CD4-positive, alpha-beta memory T cell (primary cell): Measurements from ENCODE around the gene TNIP2. TPM values are rescaled to one million over a fixed set of nuclear protein-coding genes. Genes with fewer than 3 reads are reported as not detected.
"Not testable (repeated sequence)": the region's sequence is repeated elsewhere in the genome, so short reads cannot be mapped to it uniquely, and the experiment has no call there.

Source experiments
- CTCF ChIA-PET: fragments of 350-600 bp; sonication (Branson Sonifier 250); formaldehyde crosslinking; loops from one replicate; lab custom pipeline; 2021; ENCODE audit warnings: inconsistent platforms; ENCODE audit not compliant: partially characterized antibody; lab: Charles Lee
- POLR2A ChIA-PET: fragments of 350-600 bp; sonication (Branson Sonifier 250); formaldehyde crosslinking; loops from one replicate; lab custom pipeline; 2021; ENCODE audit not compliant: partially characterized antibody; lab: Charles Lee
- DNase-seq, 5 donors: peaks; one replicate each; pipeline versions ENCODE4 v3.0.0 to v3.0.0-alpha.2; 2020 to 2022; ENCODE audit warnings: mixed read lengths in 1 of 5
- H3K27ac ChIP-seq: one replicate; pipeline ENCODE4 v1.7.0; 2013; ENCODE audit warnings: low read depth, low read length
- H3K27me3 ChIP-seq: 2 replicates; pipeline ENCODE4 v1.7.0; 2013; ENCODE audit warnings: mild to moderate bottlenecking, low read length, moderate library complexity; ENCODE audit not compliant: insufficient read depth
- H3K36me3 ChIP-seq: 2 replicates; pipeline ENCODE4 v1.7.0; 2013; ENCODE audit warnings: mild to moderate bottlenecking, low read length, moderate library complexity; ENCODE audit not compliant: insufficient read depth
- H3K4me1 ChIP-seq: 2 replicates; pipeline ENCODE4 v1.7.0; 2013; ENCODE audit warnings: mild to moderate bottlenecking, low read length, moderate library complexity; ENCODE audit not compliant: insufficient read depth
- H3K4me3 ChIP-seq, 2 donors: one replicate each; pipeline ENCODE4 v1.7.0; 2013; ENCODE audit warnings: low read length in 2 of 2, mild to moderate bottlenecking in 1 of 2
- H3K9me3 ChIP-seq, 2 donors: one replicate each; pipeline ENCODE4 v1.7.0; 2013; ENCODE audit warnings: low read length in 2 of 2, control low read depth in 1 of 2; ENCODE audit not compliant: control insufficient read depth in 1 of 2
- H3K27ac Mint-ChIP-seq, 7 donors: one replicate each; pipeline ENCODE4 v1.8.0; 2020 to 2021; ENCODE audit warnings: mixed read lengths in 7 of 7, mild to moderate bottlenecking in 6 of 7, inconsistent platforms in 3 of 7, moderate library complexity in 3 of 7
- H3K27me3 Mint-ChIP-seq, 2 donors: one replicate each; pipeline ENCODE4 v1.8.0; 2020 to 2021; ENCODE audit warnings: mixed read lengths in 2 of 2
- H3K36me3 Mint-ChIP-seq, 2 donors: one replicate each; pipeline ENCODE4 v1.8.0; 2020 to 2021; ENCODE audit warnings: mixed read lengths in 2 of 2, inconsistent platforms in 1 of 2, mild to moderate bottlenecking in 1 of 2
- H3K4me1 Mint-ChIP-seq, 4 donors: one replicate each; pipeline ENCODE4 v1.8.0; 2020 to 2021; ENCODE audit warnings: mixed read lengths in 4 of 4, mild to moderate bottlenecking in 1 of 4
- H3K4me3 Mint-ChIP-seq, 8 donors: one replicate each; pipeline ENCODE4 v1.8.0; 2020 to 2021; ENCODE audit warnings: mixed read lengths in 8 of 8, mild to moderate bottlenecking in 7 of 8, moderate library complexity in 6 of 8, inconsistent platforms in 3 of 8
- H3K9me3 Mint-ChIP-seq, 8 donors: one replicate each; pipeline ENCODE4 v1.8.0; 2020 to 2021; ENCODE audit warnings: mixed read lengths in 8 of 8, mild to moderate bottlenecking in 5 of 8, inconsistent platforms in 3 of 8, moderate library complexity in 1 of 8
- intact Hi-C: fragments of 100-400 bp; cut with micrococcal nuclease; formaldehyde crosslinking; loops from one replicate; pipeline ENCODE4 v1.15.1; 2023
- polyA plus RNA-seq, 2 donors: library from polyadenylated mRNA; unstranded; fragments of 300-500 nt; fragmentation: Illumina TruSeq; gene quantifications; one replicate each; pipeline ENCODE4 v1.2.3, GENCODE V29; 2021
- total RNA-seq, 2 experiments: library from RNA; stranded (reverse); gene quantifications; one replicate each; pipeline ENCODE4 v1.2.3, GENCODE V29; 2021

Gene TNIP2
- total and polyA plus RNA-seq, 4 experiments from 2014 or later: 45.8 to 50.5 (median 49.2) TPM

DNA sequence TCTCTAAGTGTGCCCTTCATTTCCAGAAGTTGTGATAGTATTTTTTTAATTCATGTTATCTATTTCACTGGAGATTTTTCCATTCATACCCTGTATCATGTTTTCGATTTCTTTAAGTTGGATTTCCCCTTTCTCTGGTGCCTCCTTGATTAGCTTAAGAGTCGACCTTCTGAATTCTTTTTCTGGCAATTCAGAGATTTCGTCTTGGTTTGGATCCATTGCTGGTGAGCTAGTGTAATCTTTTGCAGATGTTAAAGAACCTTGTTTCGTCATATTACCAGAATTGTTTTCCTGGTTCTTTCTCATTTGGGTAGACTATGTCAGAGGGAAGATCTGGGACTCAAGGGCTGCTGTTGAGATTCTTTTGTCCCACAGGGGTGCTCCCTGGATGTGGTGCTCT lies 27.7 kb upstream of the TNIP2 start:
- H3K27me3 ChIP-seq: no peaks in the 10 kb centered on the region
- peak overlapping the region in 1 of 8 donors; percentile 18 for H3K4me3 Mint-ChIP-seq
- no peak for DNase-seq
- H3K36me3 ChIP-seq: no peaks in the 10 kb centered on the region
- ChIA-PET POLR2A (interaction anchor here (0.7 kb wide), 1 partner anchor 10 kb away, joined by 4 read pairs; no protein-coding TSS in a partner anchor), CTCF (interaction anchor here (1.2 kb wide), 1 partner anchor 20 kb away, joined by 3 read pairs; no protein-coding TSS in a partner anchor)
- H3K4me1 ChIP-seq: peaks cover 35% of the 10 kb centered on the region
- peak overlapping the region in 4 of 7 donors; percentile 9 to 70 (median 13) for H3K27ac Mint-ChIP-seq
- no peak overlapping the region for H3K4me3 ChIP-seq
- H3K27ac ChIP-seq: no peak overlapping the region
- H3K4me1 Mint-ChIP-seq: peaks cover 15 to 33% (median 25%) of the 10 kb centered on the region in 4 donors
- no peaks in the 10 kb centered on the region for H3K27me3 Mint-ChIP-seq
- peaks cover 0 to 18% (median 9%) of the 10 kb centered on the region in 8 donors for H3K9me3 Mint-ChIP-seq
- H3K9me3 ChIP-seq: no peaks in the 10 kb centered on the region
- H3K36me3 Mint-ChIP-seq: no peaks in the 10 kb centered on the region
- intact Hi-C loops: loop anchor here (2.0 kb wide), 1 partner anchor 15 kb away; no protein-coding TSS in a partner anchor

DNA sequence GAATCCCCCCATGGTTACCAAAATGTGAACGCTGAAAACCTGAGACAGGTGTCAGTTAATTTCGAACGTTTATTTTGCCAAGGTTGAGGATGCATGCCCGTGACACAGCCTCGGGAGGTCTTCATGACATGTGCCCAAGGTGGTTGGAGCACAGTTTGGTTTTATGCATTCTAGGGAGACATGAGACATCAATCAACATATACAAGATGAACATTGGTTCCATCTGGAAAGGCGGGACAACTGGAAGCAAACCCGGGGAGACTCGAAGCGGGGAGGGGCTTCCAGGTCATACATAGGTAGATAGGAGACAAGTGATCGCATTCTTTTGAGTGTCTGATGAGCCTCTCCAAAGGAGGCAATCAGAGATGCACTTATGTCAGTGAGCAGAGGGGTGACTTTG lies 25.8 kb upstream of the TNIP2 start:
- CTCF ChIA-PET: interaction anchor here (0.8 to 1.4 kb wide), 3 partner anchors 19 to 163 kb away, joined by 3 read pairs; no protein-coding TSS in a partner anchor
- H3K9me3 Mint-ChIP-seq: peaks cover 0 to 18% (median 9%) of the 10 kb centered on the region in 8 donors
- Histone ChIP-seq H3K36me3 (no peaks in the 10 kb centered on the region), H3K4me1 (peaks cover 16% of the 10 kb centered on the region), H3K27ac (no peak overlapping the region), H3K4me3 (no peak overlapping the region), H3K27me3 (no peaks in the 10 kb centered on the region), H3K9me3 (no peaks in the 10 kb centered on the region)
- H3K36me3 Mint-ChIP-seq: no peaks in the 10 kb centered on the region
- no peaks in the 10 kb centered on the region for H3K27me3 Mint-ChIP-seq
- POLR2A ChIA-PET: interaction anchor here (1.5 kb wide), 1 partner anchor 36 kb away, joined by 3 read pairs; no protein-coding TSS in a partner anchor
- H3K4me1 Mint-ChIP-seq: peaks cover 8 to 15% (median 12%) of the 10 kb centered on the region in 4 donors
- DNase-seq: no peak
- no peak overlapping the region for H3K4me3 Mint-ChIP-seq
- intact Hi-C loops: no loop called here
- no peak overlapping the region for H3K27ac Mint-ChIP-seq

DNA sequence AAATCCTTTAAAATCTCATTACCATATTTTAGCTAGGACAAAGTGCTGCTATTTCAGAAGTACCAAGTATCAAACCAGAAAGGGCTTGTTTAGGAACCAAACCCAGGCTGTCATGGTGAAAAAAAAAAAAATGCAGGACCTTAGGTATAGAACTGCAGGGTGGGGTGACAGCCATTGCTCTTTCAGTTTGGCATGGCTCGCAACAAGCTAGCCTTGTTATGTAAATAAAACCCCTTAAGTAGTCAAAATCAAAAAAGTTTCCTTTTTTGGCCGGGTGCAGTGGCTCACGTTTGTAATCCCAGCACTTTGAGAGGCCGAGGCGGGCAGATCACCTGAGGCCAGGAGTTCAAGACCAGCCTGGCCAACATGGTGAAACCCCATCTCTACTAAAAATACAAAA lies 24.5 kb upstream of the TNIP2 start:
- H3K27ac Mint-ChIP-seq, H3K36me3 Mint-ChIP-seq, H3K4me3 Mint-ChIP-seq, DNase-seq, H3K4me1 Mint-ChIP-seq, H3K4me1 ChIP-seq, H3K9me3 ChIP-seq, H3K27ac ChIP-seq, intact Hi-C loops, H3K36me3 ChIP-seq, CTCF ChIA-PET, H3K27me3 Mint-ChIP-seq, H3K27me3 ChIP-seq, H3K4me3 ChIP-seq: not testable (repeated sequence)
- H3K9me3 Mint-ChIP-seq: peaks cover 0 to 18% (median 9%) of the 10 kb centered on the region in 8 donors
- POLR2A ChIA-PET: interaction anchor here (0.6 to 1.5 kb wide), 2 partner anchors 18 to 38 kb away, joined by 3 read pairs; no protein-coding TSS in a partner anchor

DNA sequence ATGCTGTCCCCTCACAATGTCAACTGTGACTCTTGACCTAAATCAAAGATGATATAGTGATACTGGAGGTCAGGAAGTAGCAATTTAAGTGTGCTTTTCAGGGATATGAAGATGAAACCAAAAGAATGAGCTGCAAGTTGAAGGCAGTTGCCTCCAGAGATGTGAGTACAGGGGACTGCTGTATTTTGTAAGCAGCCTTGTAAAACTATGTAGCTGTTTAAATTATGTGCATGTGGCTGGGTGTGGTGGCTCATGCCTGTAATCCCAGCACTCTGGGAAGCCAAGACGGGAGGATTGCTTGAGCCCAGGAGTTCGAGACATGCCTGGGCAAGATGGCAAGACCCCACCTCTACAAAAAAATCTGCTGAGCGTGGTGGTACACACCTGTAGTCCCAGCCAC lies 15.1 kb upstream of the TNIP2 start:
- Mint-ChIP-seq H3K4me1 (peaks cover 8 to 13% (median 9%) of the 10 kb centered on the region in 4 donors), H3K27me3 (no peaks in the 10 kb centered on the region), H3K27ac (peak overlapping the region in 4 of 7 donors; percentile 44 to 89 (median 66)), H3K4me3 (no peak overlapping the region), H3K36me3 (no peaks in the 10 kb centered on the region), H3K9me3 (no peaks in the 10 kb centered on the region)
- peaks cover 12% of the 10 kb centered on the region for H3K4me1 ChIP-seq
- H3K9me3 ChIP-seq: no peaks in the 10 kb centered on the region
- POLR2A ChIA-PET: no interaction called here
- H3K27ac ChIP-seq: no peak overlapping the region
- no peaks in the 10 kb centered on the region for H3K27me3 ChIP-seq
- CTCF ChIA-PET: no interaction called here
- no peak for DNase-seq
- H3K4me3 ChIP-seq: no peak overlapping the region
- H3K36me3 ChIP-seq: no peaks in the 10 kb centered on the region
- intact Hi-C loops: no loop called here

DNA sequence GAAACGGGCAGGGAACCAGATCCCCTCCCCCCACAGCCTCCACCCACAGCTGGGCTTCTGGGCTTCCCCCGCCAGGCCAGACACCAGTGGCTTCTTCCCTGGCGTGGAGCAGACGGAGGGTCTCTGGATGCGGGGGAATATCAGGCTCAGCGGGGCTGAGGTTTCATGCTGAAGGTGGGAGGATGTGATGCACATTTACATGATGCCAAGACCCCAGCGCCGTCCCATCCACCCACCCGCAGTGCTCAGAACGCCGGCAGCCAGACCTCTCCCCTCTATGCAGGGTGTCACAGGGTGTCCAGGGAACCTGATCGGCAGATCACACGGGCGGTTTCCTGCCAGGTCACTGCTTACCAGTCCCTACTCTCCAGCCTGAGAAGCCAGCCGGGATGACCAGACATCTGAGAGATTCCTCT lies 12.8 kb upstream of the TNIP2 start:
- ChIA-PET CTCF (interaction anchor here (0.7 kb wide), 1 partner anchor 12 kb away, joined by 3 read pairs; no protein-coding TSS in a partner anchor), POLR2A (no interaction called here)
- Histone ChIP-seq H3K27ac (no peak overlapping the region), H3K27me3 (no peaks in the 10 kb centered on the region), H3K4me3 (no peak overlapping the region), H3K9me3 (no peaks in the 10 kb centered on the region), H3K36me3 (no peaks in the 10 kb centered on the region), H3K4me1 (peaks cover 19% of the 10 kb centered on the region)
- intact Hi-C loops: loop anchor here (10.0 kb wide), 1 partner anchor 46 kb away; no protein-coding TSS in a partner anchor
- Mint-ChIP-seq H3K9me3 (no peaks in the 10 kb centered on the region), H3K36me3 (no peaks in the 10 kb centered on the region), H3K27ac (no peak overlapping the region), H3K4me3 (no peak overlapping the region), H3K4me1 (peaks cover 8 to 20% (median 10%) of the 10 kb centered on the region in 4 donors), H3K27me3 (no peaks in the 10 kb centered on the region)
- DNase-seq: no peak

DNA sequence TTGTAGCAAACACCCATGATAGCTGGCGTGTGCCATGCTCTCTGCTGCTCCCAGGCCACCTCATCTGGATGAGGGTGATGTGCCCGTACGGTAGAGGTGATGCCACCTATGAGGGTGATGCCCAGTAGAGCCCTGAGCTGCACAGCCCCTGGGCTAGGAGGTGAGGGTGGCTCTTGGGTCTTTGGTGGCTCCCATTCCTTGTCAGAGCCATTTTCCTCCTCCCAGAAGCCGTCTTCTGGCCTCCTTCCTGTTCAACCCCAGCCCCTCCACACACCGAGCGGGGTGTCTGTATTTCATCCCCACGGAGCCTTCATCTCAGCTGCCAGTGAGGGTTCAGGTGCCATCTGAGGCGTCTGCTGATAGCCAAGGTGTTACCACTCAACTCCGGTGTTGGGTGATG lies 12.0 kb upstream of the TNIP2 start:
- H3K27me3 Mint-ChIP-seq: no peaks in the 10 kb centered on the region
- ChIA-PET POLR2A (no interaction called here), CTCF (interaction anchor here (1.4 kb wide), 1 partner anchor 186 kb away, joined by 7 read pairs; no protein-coding TSS in a partner anchor)
- no peaks in the 10 kb centered on the region for H3K9me3 Mint-ChIP-seq
- H3K4me3 Mint-ChIP-seq: no peak overlapping the region
- Histone ChIP-seq H3K36me3 (no peaks in the 10 kb centered on the region), H3K4me1 (peaks cover 23% of the 10 kb centered on the region), H3K4me3 (no peak overlapping the region), H3K9me3 (no peaks in the 10 kb centered on the region), H3K27me3 (no peaks in the 10 kb centered on the region), H3K27ac (no peak overlapping the region)
- intact Hi-C loops: loop anchor here (10.0 kb wide), 1 partner anchor 47 kb away; no protein-coding TSS in a partner anchor
- H3K36me3 Mint-ChIP-seq: no peaks in the 10 kb centered on the region
- H3K4me1 Mint-ChIP-seq: peaks cover 8 to 20% (median 10%) of the 10 kb centered on the region in 4 donors
- H3K27ac Mint-ChIP-seq: no peak overlapping the region
- DNase-seq: no peak

DNA sequence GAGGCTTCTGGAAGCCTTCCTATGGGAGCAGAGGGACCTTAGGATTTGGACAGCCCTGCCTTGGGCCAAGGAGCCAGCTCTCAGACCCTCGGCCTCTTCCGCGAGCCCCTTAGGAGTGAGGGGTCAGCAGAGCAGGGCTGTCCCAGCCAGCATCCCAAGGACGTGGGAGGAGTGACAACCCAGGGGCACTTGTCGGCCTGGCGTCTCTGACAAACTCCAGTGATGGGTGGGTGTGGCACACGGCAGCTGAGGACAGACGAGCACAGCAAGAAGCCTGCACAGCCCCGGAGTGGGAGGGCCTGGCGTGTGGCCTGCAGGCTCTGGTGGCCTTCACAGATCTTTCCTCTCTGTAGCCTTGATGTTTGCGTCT lies 11.6 kb upstream of the TNIP2 start:
- intact Hi-C loops: loop anchor here (10.0 kb wide), 1 partner anchor 47 kb away; no protein-coding TSS in a partner anchor

More for the DNA sequence above, 11.6 kb upstream of the TNIP2 start:
- no peaks in the 10 kb centered on the region for H3K9me3 ChIP-seq
- H3K27ac Mint-ChIP-seq: no peak overlapping the region
- peaks cover 8 to 20% (median 10%) of the 10 kb centered on the region in 4 donors for H3K4me1 Mint-ChIP-seq
- no peaks in the 10 kb centered on the region for H3K36me3 ChIP-seq
- no peaks in the 10 kb centered on the region for H3K36me3 Mint-ChIP-seq
- no peak overlapping the region for H3K4me3 ChIP-seq
- H3K9me3 Mint-ChIP-seq: no peaks in the 10 kb centered on the region
- no peak overlapping the region for H3K4me3 Mint-ChIP-seq
- DNase-seq: no peak
- no peaks in the 10 kb centered on the region for H3K27me3 ChIP-seq
- H3K27me3 Mint-ChIP-seq: no peaks in the 10 kb centered on the region
- POLR2A ChIA-PET: interaction anchor here (0.8 kb wide), 1 partner anchor 88 kb away, joined by 3 read pairs; no protein-coding TSS in a partner anchor
- H3K4me1 ChIP-seq: peaks cover 23% of the 10 kb centered on the region
- CTCF ChIA-PET: interaction anchor here (0.5 to 1.4 kb wide), 3 partner anchors 54 to 186 kb away, joined by 3 to 7 read pairs (median 3); no protein-coding TSS in a partner anchor
- H3K27ac ChIP-seq: no peak overlapping the region
